LNCaP clone FGC (cell line): ENCODE data around the gene DIPK2A.

ENCODE experiments used
- DNase-seq: peaks from one replicate; pipeline ENCODE4 v3.0.0-alpha.2; 2011; ENCODE audit warnings: low read depth
- H3K4me3 ChIP-seq: 2 replicates; pipeline ENCODE4 v1.5.1; 2011; ENCODE audit warnings: mild to moderate bottlenecking, low read depth, low read length, control low read depth
- TF ChIP-seq, protein P1 (sequence below): IDR thresholded peaks from 2 replicates; pipeline ENCODE4 v1.5.1; 2012; ENCODE audit warnings: mild to moderate bottlenecking; ENCODE audit not compliant: control insufficient read depth, insufficient read depth; ENCODE audit errors: extremely low read depth

Gene DIPK2A

DNA sequence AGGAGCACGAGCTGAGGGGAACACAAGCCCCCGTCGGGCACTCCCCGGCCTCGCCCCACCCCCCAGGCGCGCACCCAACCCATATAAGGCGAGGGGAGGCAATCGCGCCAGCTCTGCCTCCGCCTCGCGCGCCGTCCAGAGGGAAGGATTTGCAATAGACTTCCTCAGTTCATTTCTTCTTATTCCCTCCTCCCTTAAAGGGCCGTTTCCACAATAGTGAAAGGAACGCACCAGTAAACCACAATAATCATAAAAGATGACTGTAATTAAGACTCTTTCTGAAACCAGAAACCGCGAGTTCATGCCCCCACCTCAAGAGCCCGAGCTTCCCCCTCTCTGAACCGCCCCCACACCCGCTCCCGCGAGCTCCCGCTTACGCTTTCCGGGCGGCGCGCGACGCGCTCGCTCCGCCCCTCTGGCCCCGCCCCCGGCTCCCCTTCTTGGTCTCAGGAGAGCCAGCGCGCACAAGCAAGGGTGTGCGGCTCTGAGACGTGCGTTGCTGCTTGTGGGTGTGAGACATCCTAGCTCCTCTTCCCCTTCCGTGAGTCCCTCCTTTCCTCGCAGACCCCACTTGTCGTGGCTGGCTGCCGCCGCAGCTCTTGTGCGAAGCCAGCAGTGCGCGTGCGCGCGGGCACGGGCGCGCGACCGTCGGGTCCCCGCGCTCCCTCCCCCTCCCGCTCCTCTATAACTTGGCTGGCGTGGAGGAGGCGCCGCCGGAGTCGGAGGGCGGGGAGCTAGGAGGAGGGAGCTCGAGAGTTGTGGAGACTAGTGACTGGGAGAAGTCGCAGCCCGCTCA is at the start of gene DIPK2A:
Gene DIPK2A (plus strand): TSS at position 465 of the 796 bp plus-strand sequence. CDS start 510 bp downstream, outside the sequence.
- TF ChIP-seq, protein P1, sequence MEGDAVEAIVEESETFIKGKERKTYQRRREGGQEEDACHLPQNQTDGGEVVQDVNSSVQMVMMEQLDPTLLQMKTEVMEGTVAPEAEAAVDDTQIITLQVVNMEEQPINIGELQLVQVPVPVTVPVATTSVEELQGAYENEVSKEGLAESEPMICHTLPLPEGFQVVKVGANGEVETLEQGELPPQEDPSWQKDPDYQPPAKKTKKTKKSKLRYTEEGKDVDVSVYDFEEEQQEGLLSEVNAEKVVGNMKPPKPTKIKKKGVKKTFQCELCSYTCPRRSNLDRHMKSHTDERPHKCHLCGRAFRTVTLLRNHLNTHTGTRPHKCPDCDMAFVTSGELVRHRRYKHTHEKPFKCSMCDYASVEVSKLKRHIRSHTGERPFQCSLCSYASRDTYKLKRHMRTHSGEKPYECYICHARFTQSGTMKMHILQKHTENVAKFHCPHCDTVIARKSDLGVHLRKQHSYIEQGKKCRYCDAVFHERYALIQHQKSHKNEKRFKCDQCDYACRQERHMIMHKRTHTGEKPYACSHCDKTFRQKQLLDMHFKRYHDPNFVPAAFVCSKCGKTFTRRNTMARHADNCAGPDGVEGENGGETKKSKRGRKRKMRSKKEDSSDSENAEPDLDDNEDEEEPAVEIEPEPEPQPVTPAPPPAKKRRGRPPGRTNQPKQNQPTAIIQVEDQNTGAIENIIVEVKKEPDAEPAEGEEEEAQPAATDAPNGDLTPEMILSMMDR: no peak
- peak within 1 kb of the TSS; percentile 78 for H3K4me3 ChIP-seq
- peak; percentile 80 for DNase-seq

DNA sequence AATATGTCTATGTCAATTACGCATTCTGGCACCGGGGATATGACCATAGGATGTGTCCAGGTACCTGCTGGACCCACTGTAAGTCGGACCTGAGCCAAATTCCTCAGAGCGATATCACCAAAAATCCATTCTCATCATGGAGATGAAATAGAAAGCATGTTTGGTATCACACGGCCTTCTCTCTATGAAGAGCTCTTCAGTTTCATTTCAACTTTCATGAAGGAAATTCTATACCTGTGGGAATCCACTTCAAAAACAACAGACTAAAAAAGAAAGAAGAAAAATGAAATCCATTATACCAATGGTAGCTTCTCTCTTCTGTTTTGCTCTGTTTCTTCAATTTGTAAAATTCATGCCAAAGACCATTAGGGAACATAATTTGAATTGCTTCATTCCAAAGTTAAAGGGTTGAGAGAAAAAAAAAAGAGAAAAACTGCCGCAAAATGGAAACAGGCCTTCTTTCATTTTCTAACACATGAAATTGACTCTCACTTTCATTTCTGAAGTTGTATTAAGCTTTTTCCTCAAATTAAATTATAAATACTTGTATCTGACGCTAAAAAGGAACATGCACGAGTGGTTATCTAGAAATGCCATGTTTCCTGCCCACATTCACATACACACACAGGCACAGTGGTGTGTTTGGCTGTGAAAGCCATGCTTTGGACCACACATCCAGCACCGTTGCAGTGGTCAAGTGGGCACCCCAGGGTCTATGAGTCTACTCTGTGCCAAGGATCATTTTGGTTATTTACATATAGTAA is 46.9 kb upstream of the DIPK2A start:
- DNase-seq: no peak
- TF ChIP-seq, protein P1: no peak
- H3K4me3 ChIP-seq: no peak overlapping the region

DNA sequence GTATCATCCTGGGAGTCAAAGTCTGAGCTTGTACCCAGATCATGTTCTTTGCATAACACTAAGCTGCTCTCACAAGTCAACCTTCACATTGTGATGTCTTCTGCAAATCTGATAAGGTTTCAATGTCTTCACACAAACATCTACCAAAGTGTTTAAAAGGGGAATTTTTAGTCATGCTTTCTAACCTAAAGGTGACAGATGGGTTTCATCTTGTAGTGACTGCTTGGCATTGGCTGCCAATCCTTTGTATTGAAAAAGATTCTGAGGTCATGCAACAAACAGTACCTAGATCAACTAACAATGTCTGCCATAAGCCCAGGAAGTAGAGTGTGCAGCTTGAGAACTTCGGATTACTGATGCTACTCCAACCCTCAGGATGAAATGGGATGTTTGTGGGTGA is 43.6 kb upstream of the DIPK2A start:
- H3K4me3 ChIP-seq: no peak overlapping the region
- TF ChIP-seq, protein P1: no peak
- no peak for DNase-seq

GRCh38 chr3:143928541-143929255 is 42.9 kb upstream of the DIPK2A start:
- no peak for DNase-seq
- TF ChIP-seq, protein P1: no peak
- no peak overlapping the region for H3K4me3 ChIP-seq

- TF ChIP-seq, protein P1: no peak
- no peak overlapping the region for H3K4me3 ChIP-seq
- no peak for DNase-seq
These were observed 36.8 kb upstream of the DIPK2A start for GRCh38 chr3:143934791-143935190.

DNA sequence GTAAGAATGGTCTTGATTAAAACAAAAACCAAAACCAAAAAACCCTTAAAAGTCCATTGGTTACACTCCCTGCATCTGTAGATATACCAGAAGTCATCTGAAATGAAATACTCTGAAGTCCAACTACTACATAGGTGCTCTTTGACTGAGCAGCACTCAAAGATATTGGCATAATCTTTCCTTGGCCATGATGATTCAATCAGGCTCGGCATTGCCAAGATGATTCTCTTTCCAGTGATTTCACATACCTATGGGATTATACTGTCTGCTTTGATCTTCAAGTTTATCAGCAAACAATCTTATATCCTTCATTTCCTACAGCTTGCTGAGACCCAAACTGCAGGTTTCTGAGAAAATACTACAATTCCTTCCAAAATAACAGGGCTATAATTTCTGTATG is 35.9 kb upstream of the DIPK2A start:
- H3K4me3 ChIP-seq: no peak overlapping the region
- DNase-seq: no peak
- TF ChIP-seq, protein P1: no peak
